Liver (tissue), 3 donors: ENCODE measurements around the gene IL18RAP.

ENCODE experiments used
- ATF3 ChIP-seq: IDR thresholded peaks from 2 replicates; pipeline ENCODE4 v1.6.1; 2016; ENCODE audit warnings: antibody characterized with exemption
- CTCF ChIP-seq: fragments of 150-350 bp; IDR thresholded peaks from 2 replicates; pipeline ENCODE4 v1.5.1; 2017; ENCODE audit warnings: improper control_type of control experiment, low read depth, low read length; ENCODE audit not compliant: missing input control
- EGR1 ChIP-seq, 2 donors: IDR thresholded peaks; 2 replicates each; pipeline ENCODE4 v1.6.1; 2016 to 2018; ENCODE audit warnings: antibody characterized with exemption in 2 of 2, low read depth in 2 of 2
- FOXA1 ChIP-seq: IDR thresholded peaks from 2 replicates; pipeline ENCODE4 v1.6.1; 2016; ENCODE audit warnings: antibody characterized with exemption
- GABPA ChIP-seq, 2 donors: IDR thresholded peaks in 1 of 2; conservative IDR thresholded peaks in 1 of 2; 2 replicates each; pipeline ENCODE4 v1.6.1; 2016; ENCODE audit warnings: antibody characterized with exemption in 2 of 2, mild to moderate bottlenecking in 1 of 2, moderate library complexity in 1 of 2
- JUND ChIP-seq, 2 donors: IDR thresholded peaks; 2 replicates each; pipeline ENCODE4 v1.6.1; 2016; ENCODE audit warnings: antibody characterized with exemption in 2 of 2
- MAX ChIP-seq: IDR thresholded peaks from 2 replicates; pipeline ENCODE4 v1.6.1; 2016; ENCODE audit warnings: antibody characterized with exemption
- NR2F2 ChIP-seq: IDR thresholded peaks from 2 replicates; pipeline ENCODE4 v1.6.1; 2016; ENCODE audit warnings: antibody characterized with exemption
- RAD21 ChIP-seq, 2 donors: IDR thresholded peaks; 2 replicates each; pipeline ENCODE4 v1.6.1; 2016; ENCODE audit warnings: antibody characterized with exemption in 2 of 2, mild to moderate bottlenecking in 2 of 2
- REST ChIP-seq: IDR thresholded peaks from 2 replicates; pipeline ENCODE4 v1.6.1; 2016; ENCODE audit warnings: antibody characterized with exemption, mild to moderate bottlenecking
- RXRA ChIP-seq, 2 donors: IDR thresholded peaks; 2 replicates each; pipeline ENCODE4 v1.6.1; 2017 to 2018; ENCODE audit warnings: antibody characterized with exemption in 2 of 2, mild to moderate bottlenecking in 1 of 2
- SP1 ChIP-seq: IDR thresholded peaks from 2 replicates; pipeline ENCODE4 v1.6.1; 2018; ENCODE audit warnings: antibody characterized with exemption, mild to moderate bottlenecking
- TAF1 ChIP-seq: conservative IDR thresholded peaks from 2 replicates; pipeline ENCODE4 v1.6.1; 2016; ENCODE audit warnings: antibody characterized with exemption, mild to moderate bottlenecking
- donor health status: healthy.
- donor health status: healthy.

DNA sequence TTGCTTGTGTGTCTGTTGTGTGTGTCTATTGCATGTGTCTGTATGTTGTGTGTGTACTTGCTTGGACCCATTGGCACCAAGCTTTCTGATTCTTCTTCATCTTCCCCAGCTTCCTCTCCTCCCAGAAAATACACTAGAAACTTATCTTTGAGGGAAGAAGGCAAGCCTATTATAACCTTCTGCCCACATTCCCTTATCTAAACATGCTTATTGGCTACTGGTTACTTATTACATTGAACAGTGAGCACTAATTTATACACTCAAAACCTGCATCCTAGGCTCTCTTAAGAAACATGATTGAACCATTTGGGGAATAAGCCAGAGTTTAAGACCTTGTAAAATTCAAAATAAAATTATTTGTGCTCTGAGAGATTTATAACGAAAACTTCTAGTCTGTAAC is 76.6 kb downstream of the IL18RAP start:
- TF ChIP-seq EGR1 (IDR thresholded peaks at IDR 0.05; ENCODE audit: low read depth in 2 of 2): no peak
- TF ChIP-seq RAD21 (IDR thresholded peaks at IDR 0.05): no peak
- TF ChIP-seq CTCF: no peak
- no peak for TF ChIP-seq TAF1
- TF ChIP-seq REST: no peak
- no peak for TF ChIP-seq MAX
- no peak for TF ChIP-seq SP1
- TF ChIP-seq ATF3: no peak
- no peak for TF ChIP-seq GABPA (IDR thresholded peaks at IDR 0.05 in 1 of 2, conservative IDR thresholded peaks at IDR 0.05 in 1 of 2)
- TF ChIP-seq RXRA (IDR thresholded peaks at IDR 0.05): no peak
- no peak for TF ChIP-seq FOXA1
- no peak for TF ChIP-seq NR2F2
- no peak for TF ChIP-seq JUND (IDR thresholded peaks at IDR 0.05)
